HL-60 (cell line): ENCODE results near the gene LSM4.

Experiments
- POLR2AphosphoS5 ChIP-seq: IDR thresholded peaks from 2 replicates; pipeline ENCODE4 v1.6.1; 2012; ENCODE audit warnings: low read depth
- TF ChIP-seq, protein P1 (sequence below): IDR thresholded peaks from one replicate; pipeline ENCODE4 v1.5.1; 2011; ENCODE audit warnings: low read length, control low read depth, inconsistent platforms; ENCODE audit not compliant: insufficient read depth

DNA sequence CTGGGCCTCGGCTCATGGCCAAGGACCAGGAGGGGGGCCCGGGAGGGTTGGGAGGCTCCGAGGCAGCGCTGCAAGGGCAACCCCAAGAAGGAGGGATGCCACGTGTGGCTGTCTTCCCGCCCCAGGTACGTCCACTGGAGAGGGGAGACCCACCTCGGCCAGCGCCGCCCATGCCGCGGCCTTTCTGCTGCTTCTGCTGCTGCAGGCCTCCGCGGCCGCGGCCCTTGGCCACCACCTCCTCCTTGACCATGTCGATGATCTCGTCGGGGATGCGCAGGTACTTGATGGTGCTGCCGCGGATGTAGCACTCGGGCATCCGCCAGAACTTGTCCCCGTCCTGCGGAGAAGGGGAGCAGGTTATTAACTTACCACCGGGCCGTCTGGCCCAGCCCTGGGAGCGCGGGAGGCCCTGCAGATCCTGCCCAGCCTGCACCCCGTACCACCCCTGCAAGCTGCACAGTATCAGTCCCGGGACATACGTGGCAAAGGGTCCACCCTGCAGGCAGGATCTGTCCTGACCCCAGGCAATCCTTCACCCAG is 13.3 kb downstream of the LSM4 start:
- TF ChIP-seq, protein P1, sequence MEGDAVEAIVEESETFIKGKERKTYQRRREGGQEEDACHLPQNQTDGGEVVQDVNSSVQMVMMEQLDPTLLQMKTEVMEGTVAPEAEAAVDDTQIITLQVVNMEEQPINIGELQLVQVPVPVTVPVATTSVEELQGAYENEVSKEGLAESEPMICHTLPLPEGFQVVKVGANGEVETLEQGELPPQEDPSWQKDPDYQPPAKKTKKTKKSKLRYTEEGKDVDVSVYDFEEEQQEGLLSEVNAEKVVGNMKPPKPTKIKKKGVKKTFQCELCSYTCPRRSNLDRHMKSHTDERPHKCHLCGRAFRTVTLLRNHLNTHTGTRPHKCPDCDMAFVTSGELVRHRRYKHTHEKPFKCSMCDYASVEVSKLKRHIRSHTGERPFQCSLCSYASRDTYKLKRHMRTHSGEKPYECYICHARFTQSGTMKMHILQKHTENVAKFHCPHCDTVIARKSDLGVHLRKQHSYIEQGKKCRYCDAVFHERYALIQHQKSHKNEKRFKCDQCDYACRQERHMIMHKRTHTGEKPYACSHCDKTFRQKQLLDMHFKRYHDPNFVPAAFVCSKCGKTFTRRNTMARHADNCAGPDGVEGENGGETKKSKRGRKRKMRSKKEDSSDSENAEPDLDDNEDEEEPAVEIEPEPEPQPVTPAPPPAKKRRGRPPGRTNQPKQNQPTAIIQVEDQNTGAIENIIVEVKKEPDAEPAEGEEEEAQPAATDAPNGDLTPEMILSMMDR: no peak
- no peak for TF ChIP-seq POLR2AphosphoS5
